Right lobe of liver (tissue), 4 donors: ENCODE results near the gene ZMIZ1.

Source experiments
- CTCF ChIP-seq, 4 donors: fragments of 200-600 bp in 3 of 4; fragments of 450-650 bp in 1 of 4; IDR thresholded peaks; one replicate each; pipeline versions ENCODE4 v1.5.1 to v1.8.0; 2016 to 2022; ENCODE audit warnings: antibody characterized with exemption in 4 of 4, mild to moderate bottlenecking in 2 of 4
- POLR2A ChIP-seq: fragments of 450-650 bp; IDR thresholded peaks from one replicate; pipeline ENCODE4 v1.6.1; 2017; ENCODE audit warnings: antibody characterized with exemption, mild to moderate bottlenecking
- donor health status: DM: no; HTN: no; CAD: no.
- donor health status: DM: no; HTN: no; CAD: no.
- donor health status: DM: no; HTN: yes; CAD: no.

GRCh38 chr10:79283616-79284015 lies 214.8 kb downstream of the ZMIZ1 start:
- TF ChIP-seq POLR2A, result no peak
- no peak for TF ChIP-seq CTCF (IDR thresholded peaks at IDR 0.05)
